Upper lobe of left lung (tissue), 4 donors: ENCODE results near the gene CTCF.

Experiments
- CTCF ChIP-seq, 6 experiments: fragments of 450-650 bp in 4 of 6; fragments of 200-600 bp in 2 of 6; sonication (generic) in 2 of 6; IDR thresholded peaks; one replicate each; pipeline ENCODE4 v1.5.1; 2016 to 2019; ENCODE audit warnings: antibody characterized with exemption in 6 of 6
- POLR2A ChIP-seq, 4 donors: fragments of 450-650 bp; IDR thresholded peaks; one replicate each; pipeline ENCODE4 v1.5.1; 2016 to 2017; ENCODE audit warnings: antibody characterized with exemption in 4 of 4, mild to moderate bottlenecking in 2 of 4

- TF ChIP-seq POLR2A (IDR thresholded peaks at IDR 0.05), result no peak
- no peak for TF ChIP-seq CTCF (IDR thresholded peaks at IDR 0.05)
These were observed 32.6 kb downstream of the CTCF start for GRCh38 chr16:67594956-67595355.
